ENCODE results near the gene RPE65. TPM values are rescaled to one million over a fixed set of nuclear protein-coding genes. Genes with fewer than 3 reads are reported as not detected.

RPE65 gene
- polyA plus RNA-seq, 1 donor (not counting 4 experiments of a cell fraction or from before 2014, with no cell fraction given) = not detected

DNA sequence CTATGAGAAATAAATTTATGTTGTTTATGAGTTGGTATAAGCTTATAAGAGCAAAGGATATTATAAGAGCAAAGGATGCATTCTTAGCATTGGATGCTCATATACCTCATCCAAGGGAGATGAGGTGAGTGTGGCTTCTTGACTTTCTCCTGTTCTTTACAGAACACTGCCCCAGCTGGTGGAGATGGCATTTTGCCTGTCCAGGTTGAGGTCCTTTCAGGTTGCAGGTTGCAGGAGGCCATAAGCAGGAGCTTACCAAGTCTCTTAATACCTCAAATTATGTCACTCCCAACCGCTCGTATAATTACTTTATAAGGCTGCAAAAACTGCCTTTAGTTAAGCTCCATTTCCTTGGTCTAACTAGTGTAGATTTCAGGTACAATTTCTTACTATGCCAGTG lies 66.7 kb downstream of the RPE65 start:
- no peaks in the 10 kb centered on the region for H3K27me3 ChIP-seq (ENCODE audit: control insufficient read depth, extremely low read depth, insufficient read depth, low read length)
- H2AFZ ChIP-seq (ENCODE audit: control insufficient read depth, low read length) = no peak overlapping the region
- no peaks in the 10 kb centered on the region for H3K36me3 ChIP-seq (ENCODE audit: control insufficient read depth in 2 of 2, extremely low read depth in 1 of 2, insufficient read depth in 2 of 2, low read length in 2 of 2)
- H4K20me1 ChIP-seq (ENCODE audit: control insufficient read depth, extremely low read depth, insufficient read depth, low read length) = no peaks in the 10 kb centered on the region
- H3K9me1 ChIP-seq (ENCODE audit: control insufficient read depth, extremely low read depth, insufficient read depth, low read length) = no peaks in the 10 kb centered on the region
- peak overlapping the region; percentile 32 for H3K4me2 ChIP-seq (ENCODE audit: control insufficient read depth, extremely low read depth, insufficient read depth, low read depth, low read length)
- dilution Hi-C loops (cut with MboI; ENCODE audit: extremely low pct_ligation_motif_present, low sequenced_read_pairs) = no loop called here
- TF ChIP-seq, protein P1, sequence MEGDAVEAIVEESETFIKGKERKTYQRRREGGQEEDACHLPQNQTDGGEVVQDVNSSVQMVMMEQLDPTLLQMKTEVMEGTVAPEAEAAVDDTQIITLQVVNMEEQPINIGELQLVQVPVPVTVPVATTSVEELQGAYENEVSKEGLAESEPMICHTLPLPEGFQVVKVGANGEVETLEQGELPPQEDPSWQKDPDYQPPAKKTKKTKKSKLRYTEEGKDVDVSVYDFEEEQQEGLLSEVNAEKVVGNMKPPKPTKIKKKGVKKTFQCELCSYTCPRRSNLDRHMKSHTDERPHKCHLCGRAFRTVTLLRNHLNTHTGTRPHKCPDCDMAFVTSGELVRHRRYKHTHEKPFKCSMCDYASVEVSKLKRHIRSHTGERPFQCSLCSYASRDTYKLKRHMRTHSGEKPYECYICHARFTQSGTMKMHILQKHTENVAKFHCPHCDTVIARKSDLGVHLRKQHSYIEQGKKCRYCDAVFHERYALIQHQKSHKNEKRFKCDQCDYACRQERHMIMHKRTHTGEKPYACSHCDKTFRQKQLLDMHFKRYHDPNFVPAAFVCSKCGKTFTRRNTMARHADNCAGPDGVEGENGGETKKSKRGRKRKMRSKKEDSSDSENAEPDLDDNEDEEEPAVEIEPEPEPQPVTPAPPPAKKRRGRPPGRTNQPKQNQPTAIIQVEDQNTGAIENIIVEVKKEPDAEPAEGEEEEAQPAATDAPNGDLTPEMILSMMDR (optimal IDR thresholded peaks at IDR 0.05 in 1 of 3, IDR thresholded peaks at IDR 0.05 in 1 of 3, conservative IDR thresholded peaks at IDR 0.05 in 1 of 3; ENCODE audit: extremely low read depth in 1 of 3, insufficient read depth in 2 of 3, low read length in 3 of 3) = peak in 2 of 3 experiments; percentile 13 to 29
- TF ChIP-seq EZH2 (IDR thresholded peaks at IDR 0.05; ENCODE audit: low read length) = no peak
- no peak overlapping the region for H3K9ac ChIP-seq (ENCODE audit: control insufficient read depth, extremely low read depth, insufficient read depth, low read length)
- no peak for DNase-seq (ENCODE audit: low read depth, low spot score)
- no peak overlapping the region for H3K4me3 ChIP-seq (ENCODE audit: control insufficient read depth in 2 of 3, extremely low read depth in 1 of 3, insufficient read depth in 2 of 3, low read depth in 1 of 3, low read length in 3 of 3)
- H3K9me3 ChIP-seq (ENCODE audit: control insufficient read depth, low read depth, low read length) = no peaks in the 10 kb centered on the region
- no peaks in the 10 kb centered on the region for H3K79me2 ChIP-seq (ENCODE audit: control insufficient read depth, insufficient read depth, low read length)
- H3K27ac ChIP-seq (ENCODE audit: control insufficient read depth, insufficient read depth, low read length) = no peak overlapping the region
- peaks cover 37% of the 10 kb centered on the region for H3K4me1 ChIP-seq (ENCODE audit: control insufficient read depth, extremely low read depth, insufficient read depth, low read length)
- FAIRE-seq = no peak

DNA sequence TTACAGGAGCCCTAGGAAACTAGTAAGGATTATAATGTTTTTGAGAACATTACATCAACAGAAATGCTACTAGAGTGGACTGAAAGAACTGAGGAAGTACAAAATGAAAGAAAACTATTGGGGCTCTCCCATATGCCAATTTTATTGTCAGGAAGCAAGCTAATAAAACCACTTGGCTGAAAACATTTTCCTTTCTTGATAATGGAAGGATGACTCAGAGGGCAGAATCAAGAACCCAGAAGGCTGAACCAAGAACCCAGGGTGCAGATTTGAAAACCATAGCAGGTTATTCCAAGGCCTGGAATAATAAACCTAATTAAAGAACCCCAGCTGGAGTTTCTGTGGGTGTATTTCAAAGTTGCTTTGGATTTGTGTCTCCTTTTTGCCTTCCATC lies 70.7 kb downstream of the RPE65 start:
- Histone ChIP-seq H3K9me1 (ENCODE audit: control insufficient read depth, extremely low read depth, insufficient read depth, low read length) (no peaks in the 10 kb centered on the region), H3K4me3 (ENCODE audit: control insufficient read depth in 2 of 3, extremely low read depth in 1 of 3, insufficient read depth in 2 of 3, low read depth in 1 of 3, low read length in 3 of 3) (peak overlapping the region in 2 of 3 experiments; percentile 14 to 36), H3K4me2 (ENCODE audit: control insufficient read depth, extremely low read depth, insufficient read depth, low read depth, low read length) (peak overlapping the region; percentile 62), H3K27ac (ENCODE audit: control insufficient read depth, insufficient read depth, low read length) (peak overlapping the region; percentile 53), H3K9ac (ENCODE audit: control insufficient read depth, extremely low read depth, insufficient read depth, low read length) (no peak overlapping the region), H3K9me3 (ENCODE audit: control insufficient read depth, low read depth, low read length) (no peaks in the 10 kb centered on the region), H2AFZ (ENCODE audit: control insufficient read depth, low read length) (peak overlapping the region; percentile 11), H3K4me1 (ENCODE audit: control insufficient read depth, extremely low read depth, insufficient read depth, low read length) (peaks cover 27% of the 10 kb centered on the region), H3K27me3 (ENCODE audit: control insufficient read depth, extremely low read depth, insufficient read depth, low read length) (no peaks in the 10 kb centered on the region), H3K79me2 (ENCODE audit: control insufficient read depth, insufficient read depth, low read length) (no peaks in the 10 kb centered on the region), H4K20me1 (ENCODE audit: control insufficient read depth, extremely low read depth, insufficient read depth, low read length) (no peaks in the 10 kb centered on the region), H3K36me3 (ENCODE audit: control insufficient read depth in 2 of 2, extremely low read depth in 1 of 2, insufficient read depth in 2 of 2, low read length in 2 of 2) (no peaks in the 10 kb centered on the region)
- dilution Hi-C loops (cut with MboI; ENCODE audit: extremely low pct_ligation_motif_present, low sequenced_read_pairs) = no loop called here
- FAIRE-seq = no peak
- no peak for TF ChIP-seq EZH2 (IDR thresholded peaks at IDR 0.05; ENCODE audit: low read length)
- TF ChIP-seq, protein P1 (optimal IDR thresholded peaks at IDR 0.05 in 1 of 3, IDR thresholded peaks at IDR 0.05 in 1 of 3, conservative IDR thresholded peaks at IDR 0.05 in 1 of 3; ENCODE audit: extremely low read depth in 1 of 3, insufficient read depth in 2 of 3, low read length in 3 of 3) = no peak
- no peak for DNase-seq (ENCODE audit: low read depth, low spot score)

Small RNA genes within 50 kb of the gene (small RNA-seq; reads per million reads assigned to genes)
- 0 reads per million in 3 experiments for gene AL139413.1 (ENCODE audit: insufficient read length in 3 of 3, low read depth in 3 of 3, low replicate concordance in 1 of 3)

Other genes with a start within 250 kb of the RPE65 start
- 59.5 to 92.4 TPM (median 73.7 TPM) in 3 replicates for gene WLS, start 217.4 kb downstream of the RPE65 start, polyA plus RNA-seq
- gene DEPDC1, start 47.1 kb upstream of the RPE65 start, polyA plus RNA-seq = 1.2 to 11.2 TPM (median 5.7 TPM) in 3 replicates